NCI-H460 (cell line): ENCODE results near the gene ZFHX2. TPM values are rescaled to one million over a fixed set of nuclear protein-coding genes. Genes with fewer than 3 reads are reported as not detected.
"Not testable (repeated sequence)": the region's sequence is repeated elsewhere in the genome, so short reads cannot be mapped to it uniquely, and the experiment has no call there.

Experiments used
- DNase-seq: peaks from one replicate; pipeline ENCODE4 v3.0.0-alpha.2; 2016; ENCODE audit warnings: low read depth; ENCODE audit errors: extremely low read depth
- total RNA-seq: library from RNA; depleted of rRNA; stranded (reverse); fragments of >200 nt; shearing (Covaris generic); gene quantifications from 2 replicates; pipeline ENCODE4 v1.2.3, GENCODE V29; 2014

The ZFHX2 gene
- total RNA-seq, 1 experiment from 2014 or later, result 0.15 TPM

DNA sequence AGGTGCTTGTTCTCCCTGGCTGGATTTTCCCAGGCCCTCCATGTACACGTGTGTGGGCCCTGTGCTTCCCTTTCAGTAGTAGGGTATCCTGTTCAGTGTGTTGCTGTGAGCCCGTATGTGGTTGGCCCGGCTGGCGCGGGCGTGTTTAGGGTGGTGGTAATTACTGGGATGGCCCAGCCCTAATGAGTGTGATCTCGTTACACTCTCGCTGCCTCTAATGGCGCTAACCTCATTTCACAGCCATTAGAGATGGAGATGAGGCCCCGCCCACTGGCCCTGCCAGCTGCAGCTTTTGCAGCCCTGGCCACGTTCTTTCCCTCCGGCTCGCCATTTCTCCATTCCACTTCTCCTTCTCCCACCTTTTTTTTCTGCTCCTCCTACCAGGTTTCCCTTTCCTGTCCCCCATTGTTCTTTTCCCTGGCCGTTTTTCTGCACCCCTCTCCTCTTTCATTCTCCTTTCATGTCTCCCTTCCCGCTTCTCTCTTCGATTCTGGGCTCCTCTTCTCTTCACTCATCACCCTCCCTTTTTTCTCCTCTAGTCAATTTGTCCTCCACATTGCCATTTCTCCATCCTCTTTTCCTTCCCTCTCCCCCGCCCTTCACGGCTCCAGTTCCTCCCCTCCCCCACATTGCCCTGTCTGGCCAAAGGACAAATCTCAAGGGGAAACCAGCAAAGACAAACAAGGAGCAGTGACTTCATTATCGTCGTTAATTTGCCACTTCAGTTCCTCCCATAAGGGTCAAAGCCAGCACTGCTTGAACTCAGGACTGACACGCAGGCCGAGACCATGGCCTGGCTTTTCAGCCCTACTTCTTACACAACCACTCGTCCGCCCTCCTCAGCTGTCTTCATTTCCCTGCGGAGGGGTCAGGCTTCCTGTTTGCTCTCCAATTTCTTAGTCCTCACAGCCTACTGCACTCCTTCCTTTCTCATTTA lies 6.8 kb downstream of the ZFHX2 start:
- DNase-seq, result no peak

DNA sequence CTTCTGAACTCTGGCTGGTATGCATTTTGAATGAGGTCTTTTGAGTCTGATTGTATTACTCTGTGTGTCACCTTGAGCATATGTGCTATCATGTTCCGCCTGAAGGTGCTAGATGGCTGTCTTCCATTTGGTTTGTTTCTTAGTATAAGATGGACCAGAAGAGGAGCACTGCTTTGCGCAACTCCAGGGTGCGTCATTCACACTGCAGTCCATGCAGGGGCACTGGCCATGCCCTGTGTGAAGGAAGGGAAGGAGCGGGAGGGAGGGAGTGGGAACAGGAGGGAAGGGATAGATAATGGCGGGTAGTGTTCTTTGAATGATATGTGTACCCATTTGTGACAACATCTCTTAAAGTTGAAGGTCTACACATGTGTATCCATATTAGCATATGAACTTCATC lies 8.2 kb downstream of the ZFHX2 start:
- no peak for DNase-seq

DNA sequence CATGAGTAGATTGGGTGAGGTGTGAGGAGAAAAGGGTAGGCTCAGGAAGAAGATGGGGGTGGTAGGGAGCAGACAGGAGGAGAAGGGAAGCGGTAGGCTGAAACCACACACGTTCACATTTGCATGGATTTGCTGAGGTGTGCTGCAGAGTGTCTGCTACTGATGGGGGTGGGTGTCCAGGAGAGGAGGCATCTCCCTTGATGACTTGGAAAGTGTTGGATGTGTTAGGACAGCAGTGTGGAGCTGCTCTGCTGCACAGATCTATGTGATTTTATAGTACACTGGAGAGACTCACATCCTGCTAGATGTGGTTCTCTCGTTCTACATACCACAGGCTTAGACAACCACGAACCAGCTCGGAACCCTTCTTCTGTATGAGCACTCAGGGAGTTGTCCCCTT lies 9.3 kb downstream of the ZFHX2 start:
- DNase-seq, result no peak

DNA sequence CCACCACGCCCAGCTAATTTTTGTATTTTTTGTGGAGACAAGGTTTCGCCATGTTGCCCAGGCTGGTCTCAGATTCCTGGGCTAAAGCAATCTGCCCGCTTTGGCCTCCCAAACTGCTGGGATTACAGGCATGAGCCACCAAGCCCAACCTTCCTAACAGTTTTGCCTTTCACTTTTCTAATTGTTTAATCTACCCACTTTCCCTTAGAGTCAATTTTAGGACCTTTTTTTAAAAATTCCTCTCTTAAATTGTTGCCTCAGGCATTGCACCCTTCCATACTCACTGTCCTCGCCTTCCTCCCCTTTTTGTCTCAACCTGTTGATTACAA lies 11.5 kb downstream of the ZFHX2 start:
- DNase-seq, result no peak

- DNase-seq, result peak; percentile 56
Observed at GRCh38 chr14:23539248-23540140, 12.1 kb downstream of the ZFHX2 start.

GRCh38 chr14:23538785-23539184 lies 12.8 kb downstream of the ZFHX2 start:
- DNase-seq, result no peak

GRCh38 chr14:23538050-23538718 lies 13.4 kb downstream of the ZFHX2 start:
- no peak for DNase-seq

- no peak for DNase-seq
Observed at GRCh38 chr14:23537351-23538049, 14.1 kb downstream of the ZFHX2 start.

GRCh38 chr14:23536906-23537305 lies 14.7 kb downstream of the ZFHX2 start:
- not testable (repeated sequence) for DNase-seq

GRCh38 chr14:23536494-23536893 lies 15.1 kb downstream of the ZFHX2 start:
- DNase-seq, result no peak

GRCh38 chr14:23535943-23536342 lies 15.6 kb downstream of the ZFHX2 start:
- DNase-seq, result no peak

DNA sequence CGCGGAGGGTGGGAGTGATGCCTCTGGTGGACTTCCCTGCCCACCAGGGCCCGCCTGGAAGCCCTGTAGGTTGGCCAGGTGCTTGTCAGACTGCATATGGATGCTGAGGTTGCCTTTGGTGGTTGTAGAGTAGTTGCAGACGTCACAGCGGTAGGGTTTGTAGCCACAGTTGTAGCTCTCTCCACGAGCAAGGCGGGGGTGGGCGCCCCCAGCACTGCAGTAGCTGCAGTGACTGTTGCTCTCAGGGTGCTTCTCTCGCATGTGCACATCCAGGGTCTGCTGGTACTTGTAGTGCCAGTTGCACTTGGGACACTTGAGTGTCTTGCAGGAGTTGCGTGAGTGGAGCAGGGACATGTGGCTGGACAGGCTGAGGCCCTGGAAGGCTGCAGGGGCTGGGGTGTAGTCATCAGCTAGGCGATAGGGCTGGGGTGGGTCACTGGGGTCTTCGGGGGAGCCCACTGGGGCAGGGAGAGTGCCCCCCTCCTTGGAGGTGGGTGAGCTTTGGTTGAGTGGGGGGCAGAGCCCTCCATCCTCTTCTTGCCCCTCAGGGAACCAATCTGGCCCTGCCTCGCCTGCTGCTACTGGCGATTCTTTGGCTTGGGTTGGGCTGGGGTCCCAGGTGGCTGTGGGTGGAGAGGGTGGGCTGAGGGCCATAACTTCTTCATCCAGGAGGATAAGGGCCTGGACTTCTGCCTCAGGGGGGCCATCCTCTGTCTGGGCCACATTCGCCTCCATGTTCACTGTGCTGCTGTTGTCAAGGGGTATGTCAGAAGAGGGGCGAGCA lies 17.7 kb downstream of the ZFHX2 start:
- DNase-seq, result no peak

GRCh38 chr14:23532658-23533057 lies 18.9 kb downstream of the ZFHX2 start:
- no peak for DNase-seq

DNA sequence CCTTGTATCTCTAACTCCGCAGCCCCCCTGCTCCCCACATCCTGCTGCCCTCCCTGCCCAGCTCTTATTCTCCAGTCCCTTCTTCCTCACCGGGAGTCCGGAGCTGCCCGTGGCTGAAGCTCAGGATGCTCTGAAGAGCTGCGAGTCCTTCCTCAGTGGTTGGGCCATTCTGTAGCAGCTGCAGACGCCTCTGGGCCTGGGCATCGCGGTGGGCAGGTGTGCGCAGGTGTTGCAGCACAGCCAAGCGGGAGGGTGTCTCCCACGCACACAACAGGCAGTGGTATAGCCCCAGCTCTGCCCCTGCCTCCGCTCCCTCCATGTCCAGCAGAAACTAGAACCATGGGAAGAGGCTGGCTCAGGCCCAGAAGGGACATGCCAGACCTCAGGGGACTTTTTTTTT lies 20.2 kb downstream of the ZFHX2 start:
- no peak for DNase-seq

DNA sequence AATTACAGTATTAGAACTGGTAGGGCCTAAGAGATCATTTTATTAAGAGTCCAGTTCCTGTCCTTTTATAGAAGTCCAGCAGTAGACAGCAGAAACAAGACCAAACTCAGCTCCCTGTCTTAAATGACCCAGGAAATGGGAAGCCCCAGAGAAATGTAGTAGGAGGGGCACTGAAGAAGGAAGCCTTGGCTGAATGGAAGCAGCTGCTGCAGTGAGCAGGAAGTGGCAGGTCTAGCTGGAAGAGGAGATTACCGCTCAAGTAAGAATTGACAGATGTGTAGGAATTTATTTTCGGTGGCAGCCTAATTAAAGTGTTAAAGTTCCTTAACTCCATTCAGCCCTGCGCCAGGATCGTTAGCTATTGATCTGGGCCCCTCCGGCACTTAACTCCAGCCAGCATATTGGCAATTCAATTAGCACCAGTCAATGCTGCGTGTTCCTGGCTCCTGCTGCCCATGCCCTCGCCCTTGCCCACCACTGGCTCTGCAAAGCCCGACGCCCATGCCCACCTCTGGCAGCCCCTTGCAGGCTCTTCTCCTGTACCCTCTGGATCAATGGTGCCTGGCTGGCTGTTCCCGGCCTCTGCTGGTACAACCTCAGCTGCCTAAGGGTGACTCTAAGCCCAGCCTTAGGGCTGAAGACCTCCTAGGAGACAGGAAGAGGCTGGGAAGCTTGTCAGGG lies 21.1 kb downstream of the ZFHX2 start:
- DNase-seq, result no peak

GRCh38 chr14:23529016-23529415 lies 22.5 kb downstream of the ZFHX2 start:
- no peak for DNase-seq

DNA sequence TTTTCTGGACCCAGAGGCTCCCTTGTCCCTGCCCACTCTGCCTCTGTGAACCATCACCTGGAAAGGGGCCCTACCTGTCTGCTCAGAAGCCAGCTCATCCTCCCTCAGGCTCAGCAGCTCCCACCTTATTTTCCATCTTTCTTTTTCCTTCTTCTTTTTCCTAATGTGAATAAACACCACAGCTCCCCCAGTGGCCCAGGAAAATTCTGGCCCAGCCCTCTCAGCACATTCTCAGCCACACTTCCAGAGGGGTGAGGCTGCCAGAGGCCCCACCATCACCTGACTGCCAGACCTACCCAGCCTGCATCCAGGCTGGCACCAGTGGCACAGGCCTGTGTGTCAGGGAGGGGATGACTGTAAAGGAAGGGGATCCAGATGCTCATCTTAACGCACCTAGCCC lies 23.0 kb downstream of the ZFHX2 start:
- no peak for DNase-seq

DNA sequence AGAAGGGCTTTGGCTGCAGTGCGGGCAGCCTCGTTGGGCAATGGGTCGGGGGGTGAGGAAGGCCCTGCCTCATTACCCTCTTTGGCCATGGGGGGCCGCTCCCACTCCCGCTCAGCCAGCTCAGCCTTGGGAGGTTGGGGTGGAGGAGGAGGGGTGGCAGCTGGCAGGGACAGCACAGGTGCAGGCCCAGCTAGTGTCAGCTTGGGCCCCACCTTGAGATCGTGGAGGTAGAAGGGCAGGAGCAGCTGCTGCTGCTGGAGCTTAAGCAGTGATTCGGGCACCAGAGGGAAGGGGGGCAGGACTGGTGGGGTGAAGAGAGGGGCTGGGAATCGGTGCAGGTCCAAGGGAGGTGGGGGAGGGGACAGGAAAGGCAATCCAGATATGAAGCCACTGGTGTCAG lies 26.0 kb downstream of the ZFHX2 start:
- no peak for DNase-seq

DNA sequence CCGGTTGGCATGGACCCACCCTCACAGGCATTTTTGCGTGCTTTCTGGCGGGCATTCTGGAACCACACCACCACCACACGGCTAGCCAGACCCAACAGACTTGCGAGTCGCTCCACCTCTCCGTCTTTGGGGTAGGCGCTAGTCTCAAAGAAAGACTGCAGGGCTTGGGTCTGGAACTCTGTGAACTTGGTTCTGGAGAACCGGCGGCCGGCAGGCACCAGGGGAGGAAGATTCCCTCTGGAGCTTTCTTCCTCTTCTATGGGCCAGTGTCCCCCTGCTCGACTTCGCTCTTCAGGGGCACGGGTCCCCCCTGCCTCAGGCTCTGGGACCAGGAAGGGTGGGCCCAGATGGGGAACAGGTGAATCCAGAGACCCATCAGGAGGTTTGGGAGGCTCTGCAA lies 26.6 kb downstream of the ZFHX2 start:
- DNase-seq, result no peak
